Liver (tissue), 9 donors: ENCODE measurements around the gene SGSM1. TPM values are rescaled to one million over a fixed set of nuclear protein-coding genes. Genes with fewer than 3 reads are reported as not detected.

Experiments used
- DNase-seq: peaks from one replicate; pipeline ENCODE4 v3.0.0-alpha.2; 2017; ENCODE audit warnings: low spot score
- H3K27ac ChIP-seq, 2 donors: one replicate each; pipeline ENCODE4 v1.7.0; 2013; ENCODE audit warnings: inconsistent platforms in 2 of 2, low read length in 2 of 2, control low read depth in 1 of 2, low read depth in 1 of 2, mild to moderate bottlenecking in 1 of 2
- H3K27me3 ChIP-seq, 4 donors: one replicate each; pipeline versions ENCODE4 v1.6.1 to v1.7.0; 2013; ENCODE audit warnings: low read length in 3 of 4, inconsistent platforms in 1 of 4, mild to moderate bottlenecking in 1 of 4, moderate library complexity in 1 of 4; ENCODE audit not compliant: control insufficient read depth in 4 of 4, insufficient read depth in 4 of 4
- H3K36me3 ChIP-seq, 4 donors: one replicate each; pipeline versions ENCODE4 v1.6.1 to v1.7.0; 2013; ENCODE audit warnings: low read length in 3 of 4, mild to moderate bottlenecking in 3 of 4, low read depth in 1 of 4, moderate library complexity in 1 of 4; ENCODE audit not compliant: control insufficient read depth in 4 of 4, insufficient read depth in 3 of 4
- H3K4me1 ChIP-seq, 4 donors: one replicate each; pipeline versions ENCODE4 v1.6.1 to v1.7.0; 2013; ENCODE audit warnings: low read length in 3 of 4, mild to moderate bottlenecking in 3 of 4, moderate library complexity in 1 of 4; ENCODE audit not compliant: control insufficient read depth in 4 of 4, insufficient read depth in 4 of 4
- H3K4me3 ChIP-seq, 3 donors: one replicate each; pipeline versions ENCODE4 v1.6.1 to v1.7.0; 2013; ENCODE audit warnings: low read length in 3 of 3, control low read depth in 1 of 3, low read depth in 1 of 3, mild to moderate bottlenecking in 1 of 3
- H3K9ac ChIP-seq, 2 donors: one replicate each; pipeline ENCODE4 v1.7.0; 2013; ENCODE audit warnings: low read length in 2 of 2, mild to moderate bottlenecking in 2 of 2, moderate library complexity in 2 of 2, control low read depth in 1 of 2, low read depth in 1 of 2
- H3K9me3 ChIP-seq, 4 donors: one replicate each; pipeline versions ENCODE4 v1.6.1 to v1.7.0; 2013; ENCODE audit warnings: low read length in 3 of 4; ENCODE audit not compliant: control insufficient read depth in 4 of 4
- EGR1 ChIP-seq, 2 donors: IDR thresholded peaks; 2 replicates each; pipeline ENCODE4 v1.6.1; 2016 to 2018; ENCODE audit warnings: antibody characterized with exemption in 2 of 2, low read depth in 2 of 2
- FOXA1 ChIP-seq: IDR thresholded peaks from 2 replicates; pipeline ENCODE4 v1.6.1; 2016; ENCODE audit warnings: antibody characterized with exemption
- FOXA2 ChIP-seq: IDR thresholded peaks from 2 replicates; pipeline ENCODE4 v1.6.1; 2016; ENCODE audit warnings: antibody characterized with exemption
- GABPA ChIP-seq, 2 donors: IDR thresholded peaks in 1 of 2; conservative IDR thresholded peaks in 1 of 2; 2 replicates each; pipeline ENCODE4 v1.6.1; 2016; ENCODE audit warnings: antibody characterized with exemption in 2 of 2, mild to moderate bottlenecking in 1 of 2, moderate library complexity in 1 of 2
- HNF4A ChIP-seq, 2 donors: conservative IDR thresholded peaks; 2 replicates each; pipeline ENCODE4 v1.6.1; 2016; ENCODE audit warnings: antibody characterized with exemption in 2 of 2, mild to moderate bottlenecking in 2 of 2
- HNF4G ChIP-seq: IDR thresholded peaks from 2 replicates; pipeline ENCODE4 v1.6.1; 2016; ENCODE audit warnings: antibody characterized with exemption
- JUND ChIP-seq, 2 donors: IDR thresholded peaks; 2 replicates each; pipeline ENCODE4 v1.6.1; 2016; ENCODE audit warnings: antibody characterized with exemption in 2 of 2
- NR2F2 ChIP-seq: IDR thresholded peaks from 2 replicates; pipeline ENCODE4 v1.6.1; 2016; ENCODE audit warnings: antibody characterized with exemption
- RAD21 ChIP-seq, 2 donors: IDR thresholded peaks; 2 replicates each; pipeline ENCODE4 v1.6.1; 2016; ENCODE audit warnings: antibody characterized with exemption in 2 of 2, mild to moderate bottlenecking in 2 of 2
- RXRA ChIP-seq, 2 donors: IDR thresholded peaks; 2 replicates each; pipeline ENCODE4 v1.6.1; 2017 to 2018; ENCODE audit warnings: antibody characterized with exemption in 2 of 2, mild to moderate bottlenecking in 1 of 2
- SP1 ChIP-seq: IDR thresholded peaks from 2 replicates; pipeline ENCODE4 v1.6.1; 2018; ENCODE audit warnings: antibody characterized with exemption, mild to moderate bottlenecking
- TAF1 ChIP-seq: conservative IDR thresholded peaks from 2 replicates; pipeline ENCODE4 v1.6.1; 2016; ENCODE audit warnings: antibody characterized with exemption, mild to moderate bottlenecking
- YY1 ChIP-seq: IDR thresholded peaks from 2 replicates; pipeline ENCODE4 v1.6.1; 2016; ENCODE audit warnings: antibody characterized with exemption, mild to moderate bottlenecking
- WGBS: extraction: QIAGEN DNeasy Blood & Tissue Kit; methylation state at CpG from one replicate; pipeline ENCODE4 v1.1.7; 2013; 5-methylcytosine and 5-hydroxymethylcytosine counted together
- polyA plus RNA-seq, 2 donors: library from polyadenylated mRNA; stranded (reverse) in 1 of 2; unstranded in 1 of 2; fragments of 200-250 nt in 1 of 2; fragments of >200 nt in 1 of 2; fragmentation: Nextera tagmentation in 1 of 2; extraction: Ambion mirVana in 1 of 2; gene quantifications; one replicate each; pipeline versions ENCODE4 v1.2.1 to v1.2.3, GENCODE V29; 2013 to 2015
- total RNA-seq, 2 donors: library from RNA; depleted of rRNA; stranded (reverse); fragments of >200 nt; gene quantifications; one replicate each; pipeline ENCODE4 v1.2.3, GENCODE V29; 2014
- TF ChIP-seq, protein P1 (sequence below): IDR thresholded peaks from 2 replicates; pipeline ENCODE4 v1.6.1; 2016; ENCODE audit warnings: antibody characterized with exemption
- TF ChIP-seq, protein P2 (sequence below): IDR thresholded peaks from 2 replicates; pipeline ENCODE4 v1.6.1; 2016; ENCODE audit warnings: antibody characterized with exemption
- TF ChIP-seq, protein P3 (sequence below): IDR thresholded peaks from 2 replicates; pipeline ENCODE4 v1.6.1; 2016; ENCODE audit warnings: antibody characterized with exemption
- TF ChIP-seq, protein P4 (sequence below): IDR thresholded peaks from 2 replicates; pipeline ENCODE4 v1.6.1; 2016; ENCODE audit warnings: antibody characterized with exemption, mild to moderate bottlenecking
- donor health status: healthy.
- donor health status: healthy.
- donor health status: healthy.
- donor health status: healthy.
- donor health status: healthy.

The SGSM1 gene
- total and polyA plus RNA-seq, 4 donors, result 0.08 to 0.51 (median 0.21) TPM

DNA sequence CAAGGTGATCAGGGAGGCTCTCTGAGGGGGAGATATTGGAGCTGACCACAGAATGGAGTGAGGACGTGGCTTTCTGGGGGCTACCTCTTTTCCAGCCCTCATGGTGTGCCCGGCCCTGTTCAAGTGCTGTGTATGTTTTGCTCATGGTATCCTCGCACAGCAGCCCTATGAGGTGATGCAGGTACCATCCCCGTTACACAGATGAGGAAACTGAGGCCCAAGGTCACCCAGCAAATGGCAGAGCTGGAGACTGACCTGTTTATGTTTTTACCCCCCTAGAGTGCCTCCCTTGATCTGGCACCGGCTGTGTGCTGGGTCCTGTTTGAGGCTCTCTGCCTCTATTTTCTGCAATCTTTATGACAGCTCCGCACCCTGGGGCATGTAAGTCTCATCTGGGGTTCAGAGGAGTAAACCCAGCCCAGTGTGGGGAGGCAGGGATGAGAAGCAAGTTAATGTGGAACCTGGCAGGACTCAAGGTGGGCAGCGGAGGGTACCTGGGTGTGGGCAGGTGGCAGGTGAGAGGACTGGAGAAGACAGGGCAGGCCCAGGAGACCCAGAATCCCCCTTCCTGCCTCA lies 20.8 kb downstream of the SGSM1 start:
- H3K27me3 ChIP-seq, result no peaks in the 10 kb centered on the region
- H3K9ac ChIP-seq, result no peak overlapping the region
- no peak overlapping the region for H3K4me3 ChIP-seq
- H3K36me3 ChIP-seq, result no peaks in the 10 kb centered on the region
- H3K27ac ChIP-seq, result no peak overlapping the region
- no peaks in the 10 kb centered on the region for H3K9me3 ChIP-seq
- no peak for DNase-seq
- TF ChIP-seq TAF1 (no peak), FOXA1 (no peak), NR2F2 (no peak), RAD21 (IDR thresholded peaks at IDR 0.05) (no peak), RXRA (IDR thresholded peaks at IDR 0.05) (no peak), FOXA2 (no peak), HNF4A (conservative IDR thresholded peaks at IDR 0.05) (no peak), YY1 (no peak), EGR1 (IDR thresholded peaks at IDR 0.05; ENCODE audit: low read depth in 2 of 2) (no peak), HNF4G (no peak), GABPA (IDR thresholded peaks at IDR 0.05 in 1 of 2, conservative IDR thresholded peaks at IDR 0.05 in 1 of 2) (no peak), SP1 (no peak), JUND (IDR thresholded peaks at IDR 0.05) (no peak)
- TF ChIP-seq, protein P1, sequence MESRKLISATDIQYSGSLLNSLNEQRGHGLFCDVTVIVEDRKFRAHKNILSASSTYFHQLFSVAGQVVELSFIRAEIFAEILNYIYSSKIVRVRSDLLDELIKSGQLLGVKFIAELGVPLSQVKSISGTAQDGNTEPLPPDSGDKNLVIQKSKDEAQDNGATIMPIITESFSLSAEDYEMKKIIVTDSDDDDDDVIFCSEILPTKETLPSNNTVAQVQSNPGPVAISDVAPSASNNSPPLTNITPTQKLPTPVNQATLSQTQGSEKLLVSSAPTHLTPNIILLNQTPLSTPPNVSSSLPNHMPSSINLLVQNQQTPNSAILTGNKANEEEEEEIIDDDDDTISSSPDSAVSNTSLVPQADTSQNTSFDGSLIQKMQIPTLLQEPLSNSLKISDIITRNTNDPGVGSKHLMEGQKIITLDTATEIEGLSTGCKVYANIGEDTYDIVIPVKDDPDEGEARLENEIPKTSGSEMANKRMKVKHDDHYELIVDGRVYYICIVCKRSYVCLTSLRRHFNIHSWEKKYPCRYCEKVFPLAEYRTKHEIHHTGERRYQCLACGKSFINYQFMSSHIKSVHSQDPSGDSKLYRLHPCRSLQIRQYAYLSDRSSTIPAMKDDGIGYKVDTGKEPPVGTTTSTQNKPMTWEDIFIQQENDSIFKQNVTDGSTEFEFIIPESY, result no peak
- TF ChIP-seq, protein P2, sequence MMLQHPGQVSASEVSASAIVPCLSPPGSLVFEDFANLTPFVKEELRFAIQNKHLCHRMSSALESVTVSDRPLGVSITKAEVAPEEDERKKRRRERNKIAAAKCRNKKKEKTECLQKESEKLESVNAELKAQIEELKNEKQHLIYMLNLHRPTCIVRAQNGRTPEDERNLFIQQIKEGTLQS, result no peak
- TF ChIP-seq, protein P3, sequence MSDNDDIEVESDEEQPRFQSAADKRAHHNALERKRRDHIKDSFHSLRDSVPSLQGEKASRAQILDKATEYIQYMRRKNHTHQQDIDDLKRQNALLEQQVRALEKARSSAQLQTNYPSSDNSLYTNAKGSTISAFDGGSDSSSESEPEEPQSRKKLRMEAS, result no peak
- 90% methylated on average over 7 of the region's 7 CpGs for WGBS
- H3K4me1 ChIP-seq, result no peaks in the 10 kb centered on the region

DNA sequence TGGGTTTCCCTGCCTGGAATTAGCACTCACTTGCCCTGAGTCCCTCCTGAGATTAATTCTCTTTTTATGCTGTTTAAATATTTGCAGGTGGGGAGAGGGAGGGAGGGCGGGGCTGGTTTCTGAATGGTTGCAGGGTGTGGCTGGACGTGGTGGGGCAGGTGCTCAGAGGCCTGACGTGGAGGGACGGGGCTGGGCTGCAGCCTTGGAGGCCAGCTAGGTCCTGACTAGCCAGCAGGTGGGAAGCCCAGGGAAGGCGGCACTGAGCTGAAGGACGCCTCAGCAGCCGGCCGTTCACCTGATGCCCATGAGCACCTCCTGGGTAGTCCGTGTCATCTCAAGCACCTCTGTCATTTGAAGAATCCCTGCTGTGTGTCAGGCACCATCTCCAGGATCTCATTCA lies 21.3 kb downstream of the SGSM1 start:
- H3K27me3 ChIP-seq, result no peaks in the 10 kb centered on the region
- H3K36me3 ChIP-seq, result no peaks in the 10 kb centered on the region
- no peak for DNase-seq
- no peak overlapping the region for H3K4me3 ChIP-seq
- 83% methylated on average over 9 of the region's 9 CpGs for WGBS
- H3K9me3 ChIP-seq, result no peaks in the 10 kb centered on the region
- no peak for TF ChIP-seq RXRA (IDR thresholded peaks at IDR 0.05)
- no peak for TF ChIP-seq NR2F2
- TF ChIP-seq, protein P4, sequence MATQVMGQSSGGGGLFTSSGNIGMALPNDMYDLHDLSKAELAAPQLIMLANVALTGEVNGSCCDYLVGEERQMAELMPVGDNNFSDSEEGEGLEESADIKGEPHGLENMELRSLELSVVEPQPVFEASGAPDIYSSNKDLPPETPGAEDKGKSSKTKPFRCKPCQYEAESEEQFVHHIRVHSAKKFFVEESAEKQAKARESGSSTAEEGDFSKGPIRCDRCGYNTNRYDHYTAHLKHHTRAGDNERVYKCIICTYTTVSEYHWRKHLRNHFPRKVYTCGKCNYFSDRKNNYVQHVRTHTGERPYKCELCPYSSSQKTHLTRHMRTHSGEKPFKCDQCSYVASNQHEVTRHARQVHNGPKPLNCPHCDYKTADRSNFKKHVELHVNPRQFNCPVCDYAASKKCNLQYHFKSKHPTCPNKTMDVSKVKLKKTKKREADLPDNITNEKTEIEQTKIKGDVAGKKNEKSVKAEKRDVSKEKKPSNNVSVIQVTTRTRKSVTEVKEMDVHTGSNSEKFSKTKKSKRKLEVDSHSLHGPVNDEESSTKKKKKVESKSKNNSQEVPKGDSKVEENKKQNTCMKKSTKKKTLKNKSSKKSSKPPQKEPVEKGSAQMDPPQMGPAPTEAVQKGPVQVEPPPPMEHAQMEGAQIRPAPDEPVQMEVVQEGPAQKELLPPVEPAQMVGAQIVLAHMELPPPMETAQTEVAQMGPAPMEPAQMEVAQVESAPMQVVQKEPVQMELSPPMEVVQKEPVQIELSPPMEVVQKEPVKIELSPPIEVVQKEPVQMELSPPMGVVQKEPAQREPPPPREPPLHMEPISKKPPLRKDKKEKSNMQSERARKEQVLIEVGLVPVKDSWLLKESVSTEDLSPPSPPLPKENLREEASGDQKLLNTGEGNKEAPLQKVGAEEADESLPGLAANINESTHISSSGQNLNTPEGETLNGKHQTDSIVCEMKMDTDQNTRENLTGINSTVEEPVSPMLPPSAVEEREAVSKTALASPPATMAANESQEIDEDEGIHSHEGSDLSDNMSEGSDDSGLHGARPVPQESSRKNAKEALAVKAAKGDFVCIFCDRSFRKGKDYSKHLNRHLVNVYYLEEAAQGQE, result no peak
- no peak for TF ChIP-seq YY1
- TF ChIP-seq, protein P3, result no peak
- no peak for TF ChIP-seq HNF4G
- no peak for TF ChIP-seq FOXA2
- TF ChIP-seq HNF4A (conservative IDR thresholded peaks at IDR 0.05), result no peak
- TF ChIP-seq, protein P2, result no peak
- no peaks in the 10 kb centered on the region for H3K4me1 ChIP-seq
- no peak overlapping the region for H3K27ac ChIP-seq
- H3K9ac ChIP-seq, result no peak overlapping the region
